ENCODE data around the gene OSBP2.

Gene OSBP2

DNA sequence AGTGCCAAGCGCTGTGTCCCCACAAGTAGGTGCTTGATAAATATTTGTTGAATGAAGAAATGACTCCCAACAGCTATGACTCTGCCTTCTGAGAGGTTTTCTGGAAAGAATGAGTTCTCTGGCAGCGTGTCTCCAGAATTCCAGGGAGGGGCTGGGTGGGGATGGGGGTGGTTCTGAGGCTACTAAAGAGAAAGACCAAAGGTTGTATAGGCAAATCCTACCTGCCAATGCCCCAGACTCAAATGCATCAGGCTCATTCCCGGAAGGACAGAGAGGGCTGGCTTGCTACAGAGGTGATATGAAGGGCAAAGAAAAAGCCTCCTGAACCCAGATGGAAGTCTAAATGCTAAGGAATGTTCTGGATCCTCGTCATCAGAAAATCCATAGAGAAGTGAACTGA is 28.9 kb upstream of the OSBP2 start:
- H3K4me3 ChIP-seq (replicated peaks; ENCODE audit: low read depth, low read length), result no peak overlapping the region
- DNase-seq (ENCODE audit: extremely low read depth, low read depth), result no peak
- TF ChIP-seq, protein P1, sequence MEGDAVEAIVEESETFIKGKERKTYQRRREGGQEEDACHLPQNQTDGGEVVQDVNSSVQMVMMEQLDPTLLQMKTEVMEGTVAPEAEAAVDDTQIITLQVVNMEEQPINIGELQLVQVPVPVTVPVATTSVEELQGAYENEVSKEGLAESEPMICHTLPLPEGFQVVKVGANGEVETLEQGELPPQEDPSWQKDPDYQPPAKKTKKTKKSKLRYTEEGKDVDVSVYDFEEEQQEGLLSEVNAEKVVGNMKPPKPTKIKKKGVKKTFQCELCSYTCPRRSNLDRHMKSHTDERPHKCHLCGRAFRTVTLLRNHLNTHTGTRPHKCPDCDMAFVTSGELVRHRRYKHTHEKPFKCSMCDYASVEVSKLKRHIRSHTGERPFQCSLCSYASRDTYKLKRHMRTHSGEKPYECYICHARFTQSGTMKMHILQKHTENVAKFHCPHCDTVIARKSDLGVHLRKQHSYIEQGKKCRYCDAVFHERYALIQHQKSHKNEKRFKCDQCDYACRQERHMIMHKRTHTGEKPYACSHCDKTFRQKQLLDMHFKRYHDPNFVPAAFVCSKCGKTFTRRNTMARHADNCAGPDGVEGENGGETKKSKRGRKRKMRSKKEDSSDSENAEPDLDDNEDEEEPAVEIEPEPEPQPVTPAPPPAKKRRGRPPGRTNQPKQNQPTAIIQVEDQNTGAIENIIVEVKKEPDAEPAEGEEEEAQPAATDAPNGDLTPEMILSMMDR (IDR thresholded peaks at IDR 0.05; ENCODE audit: low read depth, low read length, missing control alignments), result no peak

DNA sequence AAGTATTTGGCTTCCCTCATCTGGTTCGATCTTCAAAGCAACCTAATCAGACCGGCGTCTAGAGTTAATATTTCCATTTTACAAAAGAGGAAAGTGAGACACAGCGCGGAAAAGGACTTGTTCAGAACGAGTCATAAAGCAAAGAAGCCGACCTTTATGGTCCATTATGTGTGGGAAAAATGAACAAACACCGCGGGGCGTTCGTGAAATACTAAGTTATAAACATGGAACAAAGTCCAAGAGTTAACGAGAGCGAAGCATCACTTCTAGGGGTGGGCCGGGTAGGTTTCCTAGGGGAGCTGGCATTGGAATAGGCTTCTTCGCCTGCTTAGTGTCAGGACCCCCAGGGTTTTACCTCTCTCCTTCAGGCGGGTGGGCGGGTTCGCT is 27.6 kb upstream of the OSBP2 start:
- no peak for DNase-seq (ENCODE audit: extremely low read depth, low read depth)
- peak overlapping the region; percentile 62 for H3K4me3 ChIP-seq (replicated peaks; ENCODE audit: low read depth, low read length)
- TF ChIP-seq, protein P1 (IDR thresholded peaks at IDR 0.05; ENCODE audit: low read depth, low read length, missing control alignments), result no peak

DNA sequence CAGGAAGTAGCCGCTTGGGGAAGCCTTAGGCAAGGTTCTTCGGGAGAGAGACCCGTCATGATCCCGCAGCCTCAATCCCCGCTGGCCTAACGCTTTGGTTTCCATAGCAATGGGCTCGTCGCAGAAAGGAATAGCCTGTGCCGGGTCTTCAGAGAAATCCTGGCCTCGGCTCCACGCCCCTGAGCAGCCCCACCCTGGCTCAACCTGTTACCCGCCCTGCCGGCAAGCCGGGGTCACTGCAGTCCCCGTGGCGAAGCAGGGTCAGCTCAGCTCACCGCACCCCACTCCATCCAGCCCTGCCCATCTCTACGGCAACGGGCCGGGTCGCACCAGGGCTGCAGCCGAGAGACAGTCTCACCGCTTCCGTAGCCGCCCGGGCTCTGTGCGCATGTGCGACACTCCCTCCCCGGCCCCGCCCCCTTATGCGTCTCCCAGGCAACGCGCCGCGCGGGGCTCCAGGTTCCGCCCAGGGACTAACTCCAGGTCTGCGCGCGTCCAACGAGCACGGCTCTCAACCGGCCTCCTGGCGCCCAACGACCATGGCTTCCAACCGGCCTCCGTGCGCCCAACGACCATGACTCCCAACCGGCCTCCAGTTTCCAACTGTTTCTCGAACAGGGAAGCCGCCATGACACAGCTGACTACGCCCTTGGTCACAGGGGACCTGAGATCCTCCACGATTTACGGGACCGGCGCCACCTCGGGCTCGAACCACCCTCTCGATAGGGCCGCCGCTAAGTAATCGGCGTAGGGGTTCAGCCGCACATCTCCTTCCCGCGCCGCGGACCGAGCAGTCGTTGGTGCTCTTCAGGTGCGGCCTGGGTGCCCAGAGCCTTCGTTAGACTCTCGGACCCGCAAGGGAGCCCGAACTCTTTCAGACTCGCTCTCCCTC is 26.9 kb upstream of the OSBP2 start, which contains the start of gene DUSP18:
TSS of gene DUSP18 (minus strand) at position 382 of the 892 bp plus-strand sequence. CDS start 3,872 bp downstream, outside the sequence.
- peak; percentile 69 for DNase-seq (ENCODE audit: extremely low read depth, low read depth)
- TF ChIP-seq, protein P1 (IDR thresholded peaks at IDR 0.05; ENCODE audit: low read depth, low read length, missing control alignments), result peak; percentile 32
- H3K4me3 ChIP-seq (replicated peaks; ENCODE audit: low read depth, low read length), result peak within 1 kb of the TSS; percentile 62

DNA sequence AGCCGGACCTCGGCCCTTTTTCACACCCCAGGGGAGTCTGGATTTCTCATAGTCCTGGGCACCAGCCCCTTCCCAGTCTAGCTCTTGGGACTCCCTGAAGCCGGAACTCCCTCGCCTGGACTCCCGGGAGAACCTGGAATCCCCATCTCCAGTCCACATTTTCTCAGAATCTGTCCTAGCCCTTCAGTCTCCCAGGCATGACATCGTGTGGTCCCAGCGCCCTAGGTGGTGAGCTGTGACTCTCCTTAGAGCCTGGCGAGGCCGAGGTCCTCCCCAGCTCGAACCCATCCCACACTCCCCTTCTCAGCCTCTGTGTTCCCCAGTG is 26.3 kb upstream of the OSBP2 start:
- H3K4me3 ChIP-seq (replicated peaks; ENCODE audit: low read depth, low read length), result peak overlapping the region; percentile 62
- no peak for DNase-seq (ENCODE audit: extremely low read depth, low read depth)
- TF ChIP-seq, protein P1 (IDR thresholded peaks at IDR 0.05; ENCODE audit: low read depth, low read length, missing control alignments), result no peak

DNA sequence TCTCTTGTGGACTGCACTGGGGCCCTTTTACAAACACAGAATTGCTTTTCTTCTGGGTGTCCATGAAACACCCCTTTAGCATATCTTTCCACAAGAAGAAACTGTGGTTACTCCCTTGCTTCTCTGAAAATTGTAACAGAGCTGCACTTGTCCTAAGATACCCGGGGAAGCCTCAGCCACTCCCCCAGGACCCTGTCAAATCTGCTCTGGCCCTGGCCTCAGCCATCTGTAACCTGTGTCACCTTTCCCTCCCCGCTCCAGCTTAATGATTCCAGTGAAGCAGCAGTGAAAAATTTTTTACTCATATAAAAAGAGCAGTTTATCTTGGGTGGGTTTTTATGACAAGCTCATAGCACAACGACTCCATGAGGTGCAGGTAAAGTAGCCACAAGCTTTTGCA is 23.6 kb upstream of the OSBP2 start:
- TF ChIP-seq, protein P1 (IDR thresholded peaks at IDR 0.05; ENCODE audit: low read depth, low read length, missing control alignments), result no peak
- no peak for DNase-seq (ENCODE audit: extremely low read depth, low read depth)
- no peak overlapping the region for H3K4me3 ChIP-seq (replicated peaks; ENCODE audit: low read depth, low read length)

DNA sequence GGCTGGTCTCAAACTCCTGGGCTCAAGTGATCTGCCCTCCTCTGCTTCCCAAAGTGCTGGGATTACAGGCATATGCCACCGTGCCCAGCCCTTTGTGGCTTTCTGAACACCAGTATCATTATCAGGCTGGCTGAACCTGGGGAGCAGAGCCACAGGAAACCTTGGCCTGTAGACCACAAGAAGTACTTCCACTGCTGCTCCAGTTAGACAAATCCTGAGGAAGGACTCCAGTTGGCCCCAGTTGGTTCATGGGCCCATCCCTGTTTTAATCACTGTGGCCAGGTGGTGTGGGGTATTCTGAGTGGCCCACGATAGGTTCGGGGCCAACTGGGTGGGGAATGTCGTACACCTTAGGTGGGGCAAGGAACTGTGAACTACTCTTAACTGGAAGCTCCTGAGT is 21.5 kb upstream of the OSBP2 start:
- TF ChIP-seq, protein P1 (IDR thresholded peaks at IDR 0.05; ENCODE audit: low read depth, low read length, missing control alignments), result no peak
- no peak for DNase-seq (ENCODE audit: extremely low read depth, low read depth)
- no peak overlapping the region for H3K4me3 ChIP-seq (replicated peaks; ENCODE audit: low read depth, low read length)

Data from HFF-Myc (cell line).